GM12878 (cell line): ENCODE data around the gene ELOA. TPM values are rescaled to one million over a fixed set of nuclear protein-coding genes. Genes with fewer than 3 reads are reported as not detected.

Experiments
- ATAC-seq: fragments of 200-7000 bp; cut with Tn5 transposase; 3 replicates; pipeline ENCODE4 v1.9.1; 2020; ENCODE audit warnings: mild to moderate bottlenecking, moderate library complexity
- Bru-seq: library from RNA; stranded (reverse); fragments of 400-500 nt; gene quantifications from one replicate; lab custom pipeline; 2021; lab: Mats Ljungman, UMichigan
- BruChase-seq, 2 experiments: library from RNA; stranded (reverse); fragments of 400-500 nt; gene quantifications; one replicate each; lab custom pipeline; 2021; lab: Mats Ljungman, UMichigan
- BruUV-seq: library from RNA; stranded (reverse); fragments of 400-500 nt; replicated peaks from 2 replicates; lab custom pipeline; 2021; lab: Mats Ljungman, UMichigan
- CTCF ChIA-PET: fragments of 300-600 bp; sonication (Branson Sonifier 250); formaldehyde crosslinking; extraction: SDS; loops from one replicate; lab custom pipeline; 2021; ENCODE audit warnings: inconsistent platforms; lab: Yijun Ruan, JAX
- POLR2A ChIA-PET: fragments of 350-600 bp; formaldehyde crosslinking; extraction: SDS; loops from one replicate; lab custom pipeline; 2021; ENCODE audit warnings: inconsistent platforms; lab: Charles Lee
- RAD21 ChIA-PET: fragments of 300-600 bp; sonication (Branson Sonifier 250); formaldehyde crosslinking; loops from one replicate; lab custom pipeline; 2023; ENCODE audit warnings: antibody characterized with exemption; ENCODE audit not compliant: unreplicated experiment; lab: Charles Lee
- SMC1A ChIA-PET: fragments of 300-600 bp; sonication (Branson Sonifier 250); formaldehyde crosslinking; loops from one replicate; lab custom pipeline; 2023; ENCODE audit not compliant: unreplicated experiment, uncharacterized antibody; lab: Charles Lee
- DNase-seq: peaks from one replicate; pipeline ENCODE4 v3.0.0-alpha.2; 2011; ENCODE audit warnings: low read depth, low spot score
- FAIRE-seq: peaks from 3 replicates; lab custom pipeline; 2011; peaks lifted over from hg19 to GRCh38; lab: Jason Lieb, UNC
- H2AFZ ChIP-seq: 2 replicates; pipeline ENCODE4 v1.6.0; 2011; ENCODE audit warnings: low read depth, low read length, control low read depth; ENCODE audit not compliant: control insufficient read depth
- H3K27ac ChIP-seq: 2 replicates; pipeline ENCODE4 v1.5.1; 2011; ENCODE audit warnings: control low read depth; ENCODE audit not compliant: control insufficient read depth, insufficient read depth
- H3K27me3 ChIP-seq, 2 experiments: replicated peaks in 1 of 2; 2 replicates each; pipeline versions ENCODE4 v1.6.0 to v1.6.1; 2011; ENCODE audit warnings: low read length in 1 of 2; ENCODE audit not compliant: control insufficient read depth in 2 of 2, insufficient read depth in 2 of 2
- H3K36me3 ChIP-seq, 2 experiments: 2 replicates each; pipeline ENCODE4 v1.5.1; 2011; ENCODE audit warnings: low read length in 1 of 2; ENCODE audit not compliant: control insufficient read depth in 2 of 2, insufficient read depth in 2 of 2
- H3K4me1 ChIP-seq: 2 replicates; pipeline ENCODE4 v1.6.1; 2011; ENCODE audit warnings: mild to moderate bottlenecking, low read length, moderate library complexity, mixed read lengths; ENCODE audit not compliant: control insufficient read depth, insufficient read depth
- H3K4me2 ChIP-seq: 2 replicates; pipeline ENCODE4 v1.6.0; 2011; ENCODE audit warnings: control low read depth; ENCODE audit not compliant: control insufficient read depth, insufficient read depth
- H3K4me3 ChIP-seq: fragments of 200-600 bp; sonication (generic); 2 replicates; pipeline ENCODE4 v1.5.1; 2016
- H3K79me2 ChIP-seq: 2 replicates; pipeline ENCODE4 v1.6.0; 2011; ENCODE audit warnings: low read length; ENCODE audit not compliant: control insufficient read depth, insufficient read depth
- H3K9ac ChIP-seq: 2 replicates; pipeline ENCODE4 v1.8.0; 2011; ENCODE audit warnings: low read length, control low read depth, mixed read lengths; ENCODE audit not compliant: control insufficient read depth, insufficient read depth
- H3K9me3 ChIP-seq: replicated peaks from 3 replicates; pipeline ENCODE4 v1.5.1; 2011; ENCODE audit warnings: mild to moderate bottlenecking, low read length; ENCODE audit not compliant: control insufficient read depth, insufficient read depth
- H4K20me1 ChIP-seq: 2 replicates; pipeline ENCODE4 v1.6.0; 2011; ENCODE audit not compliant: control insufficient read depth, insufficient read depth
- BRCA1 ChIP-seq: IDR thresholded peaks from 2 replicates; pipeline ENCODE4 v1.6.1; 2011; ENCODE audit warnings: low read depth, low read length, improper control_type of control experiment
- EZH2 ChIP-seq: IDR thresholded peaks from 2 replicates; pipeline ENCODE4 v1.6.1; 2012; ENCODE audit warnings: low read depth, mild to moderate bottlenecking, control low read depth, inconsistent platforms, low read length, borderline replicate concordance; ENCODE audit not compliant: control insufficient read depth
- HDAC6 ChIP-seq: fragments of 200-600 bp; sonication (generic); IDR thresholded peaks from one replicate; pipeline ENCODE4 v1.8.0; 2017; ENCODE audit warnings: antibody characterized with exemption; ENCODE audit not compliant: unreplicated experiment
- NR2C1 ChIP-seq: fragments of 450-650 bp; IDR thresholded peaks from 2 replicates; pipeline ENCODE4 v1.6.1; 2017; ENCODE audit warnings: antibody characterized with exemption, mild to moderate bottlenecking, moderate library complexity
- NR2C2 ChIP-seq: IDR thresholded peaks from 2 replicates; pipeline ENCODE4 v1.6.1; 2011; ENCODE audit warnings: borderline replicate concordance, low read depth; ENCODE audit not compliant: control insufficient read depth, insufficient read length
- RELB ChIP-seq: fragments of 450-650 bp; IDR thresholded peaks from 2 replicates; pipeline ENCODE4 v1.6.1; 2017; ENCODE audit warnings: low read depth, mild to moderate bottlenecking, moderate library complexity
- SMARCA5 ChIP-seq: fragments of 450-650 bp; IDR thresholded peaks from 2 replicates; pipeline ENCODE4 v1.6.1; 2017; ENCODE audit warnings: mild to moderate bottlenecking
- TBL1XR1 ChIP-seq: IDR thresholded peaks from 2 replicates; pipeline ENCODE4 v1.6.1; 2012; ENCODE audit warnings: low read depth, low read length, improper control_type of control experiment
- ZNF207 ChIP-seq: fragments of 450-650 bp; IDR thresholded peaks from 2 replicates; pipeline ENCODE4 v1.6.1; 2014; ENCODE audit warnings: antibody characterized with exemption, mild to moderate bottlenecking, borderline replicate concordance
- ZNF24 ChIP-seq: fragments of 450-650 bp; IDR thresholded peaks from 2 replicates; pipeline ENCODE4 v1.6.1; 2017; ENCODE audit warnings: antibody characterized with exemption, mild to moderate bottlenecking
- ZNF687 ChIP-seq: fragments of 450-650 bp; IDR thresholded peaks from 2 replicates; pipeline ENCODE4 v1.6.1; 2017; ENCODE audit warnings: mild to moderate bottlenecking, moderate library complexity
- WGBS: methylation state at CpG from one replicate; pipeline ENCODE4 v1.1.6; 2016; ENCODE audit warnings: low lambda C conversion rate; ENCODE audit not compliant: insufficient replicate concordance, insufficient coverage; ENCODE audit errors: missing lambda C conversion rate; 5-methylcytosine and 5-hydroxymethylcytosine counted together
- in situ Hi-C: fragments of 300-500 bp; cut with MboI; formaldehyde crosslinking; loops from 9 replicates; pipeline ENCODE4 v1.14.3; 2018; ENCODE audit warnings: mixed read lengths
- intact Hi-C: fragments of 100-400 bp; cut with micrococcal nuclease; formaldehyde crosslinking; loops from one replicate; pipeline ENCODE4 v1.14.2; 2022; ENCODE audit not compliant: unreplicated experiment
- long read RNA-seq, 2 experiments: library from polyadenylated mRNA; unstranded; transcript quantifications; one replicate each; pipeline ENCODE4 v2.0.0, GENCODE V29; 2019 to 2020
- polyA minus RNA-seq, 3 experiments: library from RNA; depleted of rRNA, polyadenylated mRNA; stranded (reverse); fragments of >200 nt; gene quantifications; 2 replicates each; pipeline ENCODE4 v1.2.3, GENCODE V29; 2011
- polyA plus RNA-seq, 11 experiments: library from polyadenylated mRNA; depleted of rRNA in 4 of 11; unstranded in 6 of 11; stranded (reverse) in 5 of 11; fragments of >200 nt; fragmentation: Nextera tagmentation in 4 of 11; fragmentation: Illumina TruSeq in 1 of 11; extraction: Ambion mirVana in 4 of 11; extraction: Trizol in 1 of 11; gene quantifications; 1 replicate in 1 of 11; 2 replicates in 10 of 11; pipeline versions ENCODE4 v1.2.1 to v1.2.3, GENCODE V29; 2011 to 2016; ENCODE audit warnings: inconsistent platforms in 2 of 11, missing spikeins in 2 of 11, low read depth in 1 of 11
- total RNA-seq, 4 experiments: library from RNA; depleted of rRNA in 3 of 4; stranded (reverse); fragments of >200 nt in 3 of 4; fragmentation: Illumina TruSeq in 1 of 4; extraction: Trizol in 1 of 4; gene quantifications; 2 replicates each; pipeline versions ENCODE4 v1.2.1 to v1.2.3, GENCODE V29; 2013 to 2021

Gene ELOA
- 28.4 and 30.8 TPM in 2 replicates for total RNA-seq (2013; cell fraction: nucleolus; rRNA removed)
- total RNA-seq (2014; rRNA removed) (31.3 and 31.8 TPM in 2 replicates), total RNA-seq (2014; rRNA removed; fragmentation: Illumina TruSeq; extraction: Trizol) (44.2 and 47.9 TPM in 2 replicates), total RNA-seq (2021) (46.2 and 46.6 TPM in 2 replicates), polyA plus RNA-seq (2011; rRNA removed) (23.5 and 25.7 TPM in 2 replicates), polyA plus RNA-seq (2014; fragmentation: Illumina TruSeq; extraction: Trizol) (56.4 and 63.3 TPM in 2 replicates), polyA plus RNA-seq (2014; fragmentation: Nextera tagmentation; extraction: Ambion mirVana) (10 to 100 TPM; 20.1 to 24.8 TPM), polyA plus RNA-seq (2014; rRNA removed) (30.8 and 33.4 TPM in 2 replicates), polyA plus RNA-seq (2016; fragmentation: Nextera tagmentation; extraction: Ambion mirVana) (10 to 100 TPM; 57.7 to 63.6 TPM), polyA minus RNA-seq (2011; rRNA and poly(A)+ RNA removed) (16.8 and 18.0 TPM in 2 replicates), Bru-seq, nascent RNA (percentile 90 among the genes with signal in this experiment), BruChase-seq, experiment 1, labeled RNA remaining after a 6-hour chase (percentile 88 among the genes with signal in this experiment), BruChase-seq, experiment 2, labeled RNA remaining after a 2-hour chase (percentile 94 among the genes with signal in this experiment)
- polyA plus RNA-seq (2011; ENCODE audit: low read depth): 17.7 TPM
- polyA plus RNA-seq (2011; cell fraction: cytosol; rRNA removed): 15.8 and 16.9 TPM in 2 replicates
- polyA plus RNA-seq (2011; cell fraction: nucleus; rRNA removed): 24.1 and 27.3 TPM in 2 replicates
- 26.6 and 26.9 TPM in 2 replicates for polyA plus RNA-seq (2012)
- 13.8 and 16.6 TPM in 2 replicates for polyA minus RNA-seq (2011; cell fraction: cytosol; rRNA and poly(A)+ RNA removed)
- 8.3 and 14.5 TPM in 2 replicates for polyA minus RNA-seq (2011; cell fraction: nucleus; rRNA and poly(A)+ RNA removed)
- long read RNA-seq, experiment 1, full-length matches to known transcripts: 24 of 65 reads
- long read RNA-seq, experiment 1, partial matches to known transcripts: 40 of 65 reads
- long read RNA-seq, experiment 1, other reads (novel, unspliced or antisense): 1 of 65 reads
- long read RNA-seq, experiment 2, full-length matches to known transcripts: 105 of 197 reads
- long read RNA-seq, experiment 2, partial matches to known transcripts: 83 of 197 reads
- long read RNA-seq, experiment 2, other reads (novel, unspliced or antisense): 9 of 197 reads

- BruUV-seq: no TSS peak
- H3K4me2 ChIP-seq: peak within 1 kb of the TSS; percentile 91
- peak; percentile 62 for FAIRE-seq
- RAD21 ChIA-PET: interaction anchor here (0.7 to 6.6 kb wide), 7 partner anchors 13 to 106 kb away, joined by 3 to 51 read pairs (median 5); partner anchors contain the start of gene RPL11
- peak within 1 kb of the TSS; percentile 84 for H3K4me3 ChIP-seq
- CTCF ChIA-PET: interaction anchor here (0.6 to 11.3 kb wide), 13 partner anchors 8 to 180 kb away, joined by 3 to 155 read pairs (median 4); partner anchors contain the start of genes PITHD1 and RPL11
- H3K27ac ChIP-seq: peak within 1 kb of the TSS; percentile 73
- peak within 1 kb of the TSS; percentile 79 for H2AFZ ChIP-seq
- no peaks in the 10 kb centered on the region for H3K27me3 ChIP-seq
- H4K20me1 ChIP-seq: no peaks in the 10 kb centered on the region
- no peak for DNase-seq
- intact Hi-C loops: loop anchor here (2.0 kb wide), 3 partner anchors 15 to 45 kb away; no protein-coding TSS in a partner anchor
- ATAC-seq: peak; percentile 92
- no peaks in the 10 kb centered on the region for H3K9me3 ChIP-seq
- in situ Hi-C loops: no loop called here
- SMC1A ChIA-PET: interaction anchor here (1.0 to 8.2 kb wide), 12 partner anchors 9 to 200 kb away, joined by 3 to 137 read pairs (median 5); partner anchors contain the start of gene RPL11
- POLR2A ChIA-PET: interaction anchor here (0.6 to 3.8 kb wide), 16 partner anchors 9 to 207 kb away, joined by 3 to 29 read pairs (median 4); partner anchors contain the start of gene RPL11
- WGBS: 1% methylated on average over 96 of the region's 119 CpGs
- H3K4me1 ChIP-seq: peaks cover 12% of the 10 kb centered on the region
- H3K36me3 ChIP-seq: peaks cover 0 to 4% of the 10 kb centered on the region in 2 experiments; a peak in 1 of 4 replicates
- peak within 1 kb of the TSS; percentile 80 for H3K9ac ChIP-seq
- peaks cover 53% of the 10 kb centered on the region for H3K79me2 ChIP-seq
- TF ChIP-seq ZNF687 (peak; percentile 75; the same call in 1 of the 2 replicates), NR2C1 (no peak; the same call in 1 of the 2 replicates), EZH2 (no peak), ZNF24 (0 out of 2 replicates have a peak, but pooled peaks have one; percentile 60), RELB (0 out of 2 replicates have a peak, but pooled peaks have one; percentile 29), BRCA1 (no peak), HDAC6 (no peak), ZNF207 (peak; percentile 65; the same call in 1 of the 2 replicates), TBL1XR1 (no peak), NR2C2 (no peak), SMARCA5 (peak; percentile 73; the same call in 1 of the 2 replicates)
Observed at GRCh38 chr1:23743287-23744152, at the start of gene ELOA. ELOA (plus strand) TSS chr1:23743471; CDS start chr1:23743504, 33 bp downstream.
